KG1 (cell line): ENCODE data around the gene CRYAB.

Source experiments
- DNase-seq: peaks from one replicate; lab custom pipeline; 2025; lab: John Stamatoyannopoulos, UW

The CRYAB gene

GRCh38 chr11:111911563-111912401, at the start of gene CRYAB:
Gene CRYAB (minus strand): TSS chr11:111911770. CDS start chr11:111911724, 46 bp downstream.
- no peak for DNase-seq

- DNase-seq: no peak
These were observed 49.3 kb upstream of the CRYAB start for GRCh38 chr11:111960916-111961315.

GRCh38 chr11:111957663-111958444, 46.3 kb upstream of the CRYAB start:
- DNase-seq: no peak

- no peak for DNase-seq
These were observed 42.6 kb upstream of the CRYAB start for GRCh38 chr11:111954154-111954553.

- DNase-seq: no peak
These were observed 40.0 kb upstream of the CRYAB start for GRCh38 chr11:111951565-111951964.

- no peak for DNase-seq
These were observed 38.2 kb upstream of the CRYAB start for GRCh38 chr11:111949519-111950426.

GRCh38 chr11:111947143-111947542, 35.6 kb upstream of the CRYAB start:
- DNase-seq: no peak

- no peak for DNase-seq
These were observed 34.9 kb upstream of the CRYAB start for GRCh38 chr11:111946499-111946898.

GRCh38 chr11:111945198-111945597, 33.6 kb upstream of the CRYAB start:
- no peak for DNase-seq

- no peak for DNase-seq
These were observed 33.1 kb upstream of the CRYAB start for GRCh38 chr11:111944651-111945051.

- no peak for DNase-seq
These were observed 32.6 kb upstream of the CRYAB start for GRCh38 chr11:111944139-111944538.

GRCh38 chr11:111942829-111943228, 31.3 kb upstream of the CRYAB start:
- no peak for DNase-seq

- DNase-seq: no peak
These were observed 30.4 kb upstream of the CRYAB start for GRCh38 chr11:111941963-111942362.

- DNase-seq: no peak
These were observed 28.4 kb upstream of the CRYAB start for GRCh38 chr11:111939836-111940604.

- peak; percentile 57 for DNase-seq
These were observed 27.2 kb upstream of the CRYAB start for GRCh38 chr11:111938687-111939160.

- DNase-seq: no peak
These were observed 26.3 kb upstream of the CRYAB start for GRCh38 chr11:111937844-111938243.

- DNase-seq: no peak
These were observed 25.8 kb upstream of the CRYAB start for GRCh38 chr11:111937461-111937769.

- no peak for DNase-seq
These were observed 24.5 kb upstream of the CRYAB start for GRCh38 chr11:111936040-111936540.

- no peak for DNase-seq
These were observed 23.9 kb upstream of the CRYAB start for GRCh38 chr11:111935317-111936039.

GRCh38 chr11:111934306-111934705, 22.7 kb upstream of the CRYAB start:
- DNase-seq: no peak
